Mucosa of gallbladder (tissue), 1 donor: Measurements from ENCODE around the gene ARHGAP22. TPM values are rescaled to one million over a fixed set of nuclear protein-coding genes. Genes with fewer than 3 reads are reported as not detected.
A peak's percentile ranks its signal among the peaks of the same experiment; 100 is the strongest.

ENCODE experiments used
- DNase-seq: peaks from one replicate; pipeline ENCODE4 v3.0.0-alpha.2; 2020; ENCODE audit warnings: low spot score
- total RNA-seq: library from RNA; stranded (reverse); gene quantifications from one replicate; pipeline ENCODE4 v1.2.1, GENCODE V29; 2021
- donor health status: DM: no; HTN: no; CAD: no.

The ARHGAP22 gene
- total RNA-seq, 1 donor from 2014 or later, result 8.8 TPM

DNA sequence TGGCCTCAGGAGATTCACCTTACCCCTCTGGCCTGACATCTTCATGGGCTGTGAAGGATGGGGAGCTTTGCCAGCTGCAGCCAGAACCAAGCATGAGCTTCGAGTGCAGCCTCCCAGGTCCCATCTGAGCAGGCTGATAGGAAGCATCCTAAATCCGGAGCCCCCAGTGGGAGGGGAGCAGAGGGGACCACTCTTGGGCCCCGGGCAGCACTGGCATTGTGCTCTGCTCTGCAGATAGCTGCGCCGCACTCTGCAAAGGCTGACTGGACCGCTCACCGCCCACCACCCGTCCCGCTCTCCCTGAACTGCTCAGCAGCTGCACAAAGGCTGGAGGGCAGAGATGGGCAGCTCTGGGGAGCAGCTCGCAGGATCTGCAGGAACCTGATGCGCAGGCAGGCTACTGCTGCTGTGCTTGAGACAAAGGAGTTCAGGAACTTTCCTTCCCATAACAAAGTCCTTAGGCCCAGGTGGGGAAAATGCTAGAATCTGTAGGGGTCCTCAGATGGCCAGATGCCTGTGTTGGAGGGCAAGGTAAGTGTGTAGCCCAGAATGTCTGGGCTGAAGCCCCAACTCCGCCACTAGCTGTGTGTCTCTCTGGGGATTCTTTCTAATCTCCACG, 51.8 kb downstream of the ARHGAP22 start:
- no peak for DNase-seq

DNA sequence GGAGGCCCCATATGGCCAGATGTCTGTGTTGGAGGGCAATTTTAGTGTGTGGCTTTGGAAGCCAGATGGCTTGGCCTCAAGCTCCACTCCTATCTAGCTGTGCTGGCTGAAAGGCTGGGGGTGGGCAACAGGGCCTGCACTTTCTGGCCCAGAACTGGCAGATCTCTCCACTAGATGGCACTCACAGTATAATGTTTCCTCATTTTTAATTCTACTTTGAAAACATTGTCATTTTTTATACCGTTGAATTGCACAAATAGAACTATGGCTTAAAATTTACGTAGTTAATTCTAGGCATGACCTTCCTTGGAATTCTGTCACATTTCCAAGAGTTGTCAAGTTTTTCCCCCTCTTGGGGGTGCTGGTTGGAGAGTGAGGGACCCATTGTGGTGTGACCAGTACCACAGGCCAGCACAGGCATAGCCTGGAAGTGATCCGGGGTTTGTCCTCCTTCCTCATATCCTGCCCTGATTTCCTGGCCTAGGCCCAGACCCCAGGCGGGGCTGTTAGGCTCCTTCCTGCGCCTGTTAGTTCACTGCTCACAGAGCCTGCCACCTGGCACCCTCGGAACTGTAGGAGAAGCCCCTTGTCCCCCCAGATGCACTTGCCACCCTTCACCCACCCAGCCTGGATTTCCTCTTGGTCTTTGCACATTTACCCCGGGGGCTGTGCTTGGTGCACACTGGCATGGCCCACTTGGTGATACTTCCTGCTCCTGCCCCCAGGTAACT, 52.8 kb downstream of the ARHGAP22 start:
- peak; percentile 42 for DNase-seq

DNA sequence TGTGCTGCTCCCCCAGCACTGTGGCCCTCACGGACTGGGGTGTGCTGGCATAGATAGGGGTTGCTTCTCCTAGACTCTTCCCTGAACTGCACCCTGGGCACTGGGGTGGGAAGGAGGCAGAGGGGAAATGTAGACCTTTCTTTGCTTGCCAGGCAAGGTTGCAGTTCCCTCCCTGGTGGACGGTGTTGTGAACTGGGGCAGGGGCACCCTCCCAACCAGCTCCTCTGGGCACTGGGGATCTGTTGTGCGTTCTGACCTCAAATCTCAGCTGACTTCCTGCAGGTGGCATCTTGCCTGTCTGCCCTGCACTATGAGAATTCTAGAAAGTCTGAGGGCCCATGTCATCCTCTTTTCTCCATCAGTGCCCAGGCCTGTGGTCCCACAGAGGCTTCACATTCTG, 53.9 kb downstream of the ARHGAP22 start:
- no peak for DNase-seq

DNA sequence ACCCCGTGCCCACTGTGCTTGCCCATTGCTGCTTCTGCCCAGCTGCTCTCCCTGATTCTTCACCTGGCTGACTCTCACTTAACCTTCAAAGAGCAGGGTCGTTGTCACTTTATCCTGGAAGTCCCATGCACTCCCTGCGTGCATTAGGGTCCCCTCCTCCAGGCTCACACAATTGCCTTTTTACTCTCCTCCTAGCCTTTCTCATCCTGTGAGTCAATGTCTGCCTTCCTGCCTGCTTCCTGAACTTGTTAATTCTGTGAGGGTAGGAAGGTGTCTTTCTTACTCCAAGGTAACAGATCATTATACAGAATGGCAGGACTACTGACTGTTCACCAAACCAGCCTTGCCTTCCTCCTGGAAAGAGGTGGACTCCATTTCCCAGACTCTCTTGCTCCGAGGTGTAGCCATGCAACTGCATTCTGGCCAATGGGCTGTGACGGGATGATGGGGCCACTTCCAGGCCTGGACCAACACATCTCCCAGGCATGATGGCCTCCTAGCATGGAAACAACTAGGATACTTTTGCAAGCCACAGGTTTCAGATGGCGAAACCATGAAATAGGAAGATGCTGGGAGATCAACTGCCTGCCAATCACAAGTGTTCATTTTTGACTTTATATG, 54.7 kb downstream of the ARHGAP22 start:
- no peak for DNase-seq

DNA sequence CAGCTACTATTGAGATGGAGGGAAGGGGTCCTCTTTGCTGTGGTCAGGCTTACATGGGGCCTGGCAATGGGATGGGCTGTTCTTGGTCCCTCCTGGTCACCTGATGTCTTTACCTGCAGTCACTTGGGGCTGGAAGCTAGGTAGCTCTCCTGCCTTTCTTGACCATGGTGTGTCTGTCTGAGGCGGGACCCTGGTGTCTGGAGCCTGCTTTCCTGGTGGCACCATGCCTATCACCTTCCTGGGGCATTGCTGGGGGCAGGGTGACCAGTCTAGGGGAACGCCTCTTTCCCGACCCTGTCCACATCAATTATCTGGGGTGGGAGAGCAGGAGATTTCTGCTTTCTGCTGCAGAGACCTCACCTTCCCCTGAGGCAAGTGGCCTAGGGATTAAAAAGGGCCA, 55.6 kb downstream of the ARHGAP22 start:
- DNase-seq, result no peak

DNA sequence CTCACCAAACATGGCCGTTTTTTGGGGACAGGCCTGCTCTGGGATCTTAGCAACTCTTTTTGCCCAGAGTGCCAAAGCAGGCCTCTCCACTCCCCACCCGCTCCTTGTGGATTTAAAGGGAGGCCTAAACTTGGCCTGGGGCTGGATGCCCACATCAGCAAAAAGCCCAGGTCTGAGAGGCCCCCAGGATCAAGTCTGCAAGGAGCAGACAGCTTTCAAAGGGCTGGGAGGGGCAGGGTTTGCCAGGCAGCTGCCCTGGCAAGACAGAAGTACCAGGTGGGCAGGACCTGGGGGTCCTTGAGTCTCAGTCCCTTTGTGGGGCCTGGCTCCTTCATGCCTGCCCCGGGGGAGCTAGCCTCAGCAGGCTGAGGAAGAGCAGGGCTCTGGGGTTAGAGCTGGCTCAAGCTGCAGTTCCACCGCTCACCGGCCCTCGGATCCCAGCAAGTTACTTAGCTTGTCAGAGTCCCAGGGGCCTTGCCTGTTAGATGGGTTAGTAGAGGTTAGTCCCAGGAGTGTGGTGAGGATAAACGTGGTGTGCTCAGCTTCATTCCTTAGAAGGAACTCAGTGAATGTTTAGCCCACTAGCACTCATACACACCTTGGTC, 56.2 kb downstream of the ARHGAP22 start:
- DNase-seq, result no peak

DNA sequence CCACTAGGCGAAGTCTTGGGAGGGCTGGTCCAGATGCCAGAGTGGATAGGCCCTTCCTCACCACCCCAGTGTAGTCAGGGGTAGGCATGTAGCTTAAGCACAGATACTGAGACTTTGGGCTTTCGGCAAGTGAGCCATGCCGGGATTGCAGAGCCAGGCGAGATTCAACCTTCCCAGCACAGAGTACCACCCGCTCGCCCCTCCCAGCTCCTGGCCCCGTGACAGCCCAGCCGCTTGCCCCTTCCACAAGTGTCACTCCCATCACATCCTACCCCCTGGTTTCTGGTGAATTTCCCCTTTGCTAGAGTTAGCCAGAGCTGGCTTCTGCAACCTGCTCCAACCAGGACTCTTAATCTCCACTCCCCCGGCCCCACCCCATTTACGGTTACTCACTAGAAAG, 56.9 kb downstream of the ARHGAP22 start:
- DNase-seq, result no peak

DNA sequence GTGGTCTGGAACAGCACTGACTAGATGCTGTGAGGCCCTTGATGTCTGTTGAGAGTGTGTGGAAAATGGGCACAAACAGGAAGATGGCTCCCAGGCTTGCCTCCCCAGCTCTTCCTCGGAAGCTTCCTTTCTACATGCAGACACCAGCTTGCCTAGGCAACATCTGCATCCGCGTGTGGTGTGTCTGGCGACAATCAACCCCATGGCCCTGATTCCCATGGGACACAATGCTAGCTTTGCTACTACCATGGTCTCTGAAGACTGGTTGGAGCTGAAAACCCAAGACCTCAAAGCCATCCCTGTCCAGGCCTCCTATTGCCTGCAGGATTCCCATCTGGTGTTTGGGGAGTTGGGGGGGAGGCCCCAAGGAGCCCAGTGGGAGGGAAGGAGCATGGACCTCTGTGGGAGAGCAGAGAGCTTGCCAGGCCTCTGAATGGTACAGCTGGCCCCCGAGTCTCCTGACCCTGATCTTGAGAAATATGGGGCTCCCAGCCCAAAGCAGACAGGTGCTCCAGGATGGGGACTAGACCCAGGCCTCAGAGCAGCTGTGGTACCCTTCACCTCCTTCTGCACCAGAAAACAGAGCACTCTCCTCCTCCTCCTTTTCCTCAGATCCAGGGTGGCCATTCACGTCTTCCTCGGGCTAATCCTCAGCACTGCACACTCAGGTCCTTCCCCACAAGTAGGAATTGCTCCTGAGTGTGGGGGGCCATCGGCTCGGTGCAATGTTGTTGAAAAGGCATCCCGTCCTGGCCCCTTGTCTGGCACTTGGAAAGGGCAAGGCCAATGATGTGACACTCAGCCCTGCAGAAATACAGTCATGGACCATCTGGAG, 57.6 kb downstream of the ARHGAP22 start:
- DNase-seq, result no peak

DNA sequence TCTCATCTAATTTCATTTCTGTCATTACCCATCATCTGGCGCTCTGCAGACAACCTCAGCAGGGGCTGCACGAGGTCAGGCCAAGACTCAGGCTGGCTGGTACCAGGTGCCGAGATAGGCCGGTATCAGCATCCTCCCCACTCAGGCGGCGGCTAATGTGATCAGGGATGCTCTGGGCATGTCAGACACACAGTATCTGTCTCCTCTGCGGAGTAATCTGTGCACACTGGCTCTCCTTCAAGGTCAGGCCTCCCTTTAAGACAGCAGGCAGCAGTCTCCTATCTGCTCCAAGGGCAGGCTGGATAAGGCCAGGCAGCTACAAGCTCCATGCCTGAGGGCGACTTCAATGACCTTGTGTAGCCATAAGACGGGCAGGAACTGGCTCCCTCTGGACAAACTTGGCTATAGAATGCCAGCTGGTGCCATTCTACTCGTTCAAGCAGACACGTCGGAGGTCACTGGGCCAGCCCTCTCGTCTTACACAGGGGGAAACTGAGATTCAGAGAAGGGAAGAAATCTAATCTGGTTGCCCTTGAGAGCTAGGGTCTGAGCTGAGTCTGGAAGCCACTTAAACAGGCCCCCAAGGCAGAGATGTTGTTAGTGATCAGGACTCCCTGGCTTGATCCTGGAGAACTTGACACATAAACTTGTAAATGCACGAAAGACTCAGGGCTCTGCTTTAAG, 59.3 kb downstream of the ARHGAP22 start:
- DNase-seq, result no peak

DNA sequence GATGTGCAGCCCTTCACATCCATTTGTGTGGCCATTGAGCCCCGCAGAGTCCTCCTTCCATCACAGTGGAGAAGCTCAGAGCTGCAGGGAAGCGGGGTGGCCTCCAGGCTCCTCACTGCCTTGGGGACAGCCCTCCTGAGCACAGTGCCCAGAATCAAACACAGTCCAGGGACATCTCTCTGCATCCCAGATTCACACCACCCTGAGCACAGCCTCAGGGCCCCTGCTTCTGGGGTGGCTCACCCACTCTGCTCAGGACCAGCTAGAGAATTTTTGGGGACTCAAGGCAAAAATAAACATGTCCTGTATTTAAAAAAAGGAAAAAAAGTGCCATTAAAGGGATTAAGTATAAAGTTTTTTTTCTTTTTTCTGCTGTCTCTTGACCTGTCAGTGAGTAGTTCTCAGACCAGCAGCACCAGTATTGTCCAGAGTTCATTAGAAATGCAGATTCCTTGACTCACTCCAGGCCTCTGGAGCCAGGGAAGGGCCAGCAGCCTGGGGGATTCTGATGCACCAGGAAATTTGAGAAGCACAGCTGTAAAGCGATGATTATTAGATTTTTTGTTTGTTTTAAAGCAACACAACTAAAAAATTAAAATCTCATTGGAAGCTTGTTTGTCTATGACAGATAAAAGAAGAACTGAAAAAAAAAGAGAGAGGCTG, 61.6 kb downstream of the ARHGAP22 start:
- no peak for DNase-seq

DNA sequence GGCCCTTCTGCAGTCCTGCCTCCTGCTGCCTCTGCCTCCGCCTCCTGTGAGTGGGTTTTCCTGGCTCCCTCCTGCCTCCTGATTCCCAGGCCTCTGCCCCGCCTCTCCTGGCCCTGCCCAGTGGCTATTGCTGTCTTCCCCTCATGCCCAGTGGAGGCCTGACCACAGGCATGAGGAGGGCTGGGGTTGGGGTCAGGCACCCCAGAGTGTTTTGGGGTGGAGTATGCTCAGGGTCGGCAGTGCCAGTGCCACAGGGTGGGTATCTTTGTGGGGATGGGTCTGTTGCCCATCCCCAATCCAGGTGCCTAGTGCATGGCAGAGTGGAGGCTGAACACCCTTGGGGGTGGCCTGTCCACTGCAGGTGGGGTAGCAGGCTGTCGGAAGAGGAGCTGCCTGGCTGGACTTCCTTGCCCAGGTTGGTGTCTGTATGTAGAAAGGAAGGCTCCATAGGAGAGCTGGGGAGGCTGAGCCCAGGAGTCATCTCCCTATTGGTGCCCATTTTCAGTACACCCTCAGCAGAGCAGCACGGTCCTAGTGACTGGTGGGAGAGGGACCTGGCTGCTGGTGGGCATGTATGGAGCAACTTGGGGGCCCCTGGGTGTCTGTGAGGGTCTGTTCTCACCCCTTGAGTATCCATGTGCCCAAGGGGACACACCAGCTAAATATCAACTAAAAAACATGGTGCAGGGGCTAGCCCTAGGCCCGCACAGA, 62.2 kb downstream of the ARHGAP22 start:
- DNase-seq, result no peak

DNA sequence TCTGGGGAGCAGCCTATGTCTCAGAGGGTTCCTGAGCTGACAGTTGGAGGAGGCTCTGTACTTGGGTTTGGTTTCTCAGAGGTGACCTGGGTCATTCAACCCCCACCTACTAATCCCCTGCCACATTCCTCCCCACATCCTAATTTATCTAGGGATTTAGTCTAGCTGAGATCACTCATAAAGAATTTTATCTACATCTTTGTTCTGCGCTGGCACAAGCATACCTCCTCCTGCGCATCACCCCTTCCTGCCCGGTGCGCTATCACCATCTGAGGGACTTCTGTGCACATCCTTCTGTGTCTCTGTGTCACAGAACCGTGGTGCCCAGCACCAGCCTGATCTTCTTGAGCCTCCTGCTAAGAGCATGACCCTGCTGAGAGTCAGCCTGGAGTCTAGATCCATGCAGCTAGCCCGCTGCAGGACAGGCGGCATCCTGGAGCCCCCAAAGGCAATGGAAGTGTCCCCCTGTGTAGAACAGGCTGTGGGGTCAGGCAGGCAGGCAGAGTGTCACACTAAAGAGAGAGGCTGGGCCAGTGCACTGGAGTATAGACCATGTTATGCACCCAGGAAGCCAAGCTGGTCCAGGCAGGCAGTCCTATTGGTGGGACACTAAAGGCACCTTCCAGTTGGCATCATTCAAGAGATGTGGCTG, 63.6 kb downstream of the ARHGAP22 start:
- no peak for DNase-seq

DNA sequence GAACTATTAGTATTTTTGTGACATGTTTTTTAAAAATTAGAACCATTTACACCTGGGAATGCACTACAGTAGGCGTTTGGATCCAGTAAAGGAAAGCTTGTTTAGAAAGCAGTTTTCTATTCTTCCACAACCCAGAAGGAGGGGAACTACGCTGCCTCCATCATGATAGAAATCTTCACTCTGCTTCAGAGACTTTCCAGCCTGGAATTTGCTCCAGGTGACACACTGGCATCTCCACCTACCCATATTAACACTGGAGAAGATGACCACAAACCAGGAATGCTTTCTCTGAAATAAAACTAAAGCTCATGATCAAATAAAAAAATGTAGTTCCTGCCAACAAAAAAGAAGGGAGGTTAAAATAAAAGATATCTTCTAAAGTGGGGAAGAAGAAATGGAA, 66.3 kb downstream of the ARHGAP22 start:
- DNase-seq, result no peak

DNA sequence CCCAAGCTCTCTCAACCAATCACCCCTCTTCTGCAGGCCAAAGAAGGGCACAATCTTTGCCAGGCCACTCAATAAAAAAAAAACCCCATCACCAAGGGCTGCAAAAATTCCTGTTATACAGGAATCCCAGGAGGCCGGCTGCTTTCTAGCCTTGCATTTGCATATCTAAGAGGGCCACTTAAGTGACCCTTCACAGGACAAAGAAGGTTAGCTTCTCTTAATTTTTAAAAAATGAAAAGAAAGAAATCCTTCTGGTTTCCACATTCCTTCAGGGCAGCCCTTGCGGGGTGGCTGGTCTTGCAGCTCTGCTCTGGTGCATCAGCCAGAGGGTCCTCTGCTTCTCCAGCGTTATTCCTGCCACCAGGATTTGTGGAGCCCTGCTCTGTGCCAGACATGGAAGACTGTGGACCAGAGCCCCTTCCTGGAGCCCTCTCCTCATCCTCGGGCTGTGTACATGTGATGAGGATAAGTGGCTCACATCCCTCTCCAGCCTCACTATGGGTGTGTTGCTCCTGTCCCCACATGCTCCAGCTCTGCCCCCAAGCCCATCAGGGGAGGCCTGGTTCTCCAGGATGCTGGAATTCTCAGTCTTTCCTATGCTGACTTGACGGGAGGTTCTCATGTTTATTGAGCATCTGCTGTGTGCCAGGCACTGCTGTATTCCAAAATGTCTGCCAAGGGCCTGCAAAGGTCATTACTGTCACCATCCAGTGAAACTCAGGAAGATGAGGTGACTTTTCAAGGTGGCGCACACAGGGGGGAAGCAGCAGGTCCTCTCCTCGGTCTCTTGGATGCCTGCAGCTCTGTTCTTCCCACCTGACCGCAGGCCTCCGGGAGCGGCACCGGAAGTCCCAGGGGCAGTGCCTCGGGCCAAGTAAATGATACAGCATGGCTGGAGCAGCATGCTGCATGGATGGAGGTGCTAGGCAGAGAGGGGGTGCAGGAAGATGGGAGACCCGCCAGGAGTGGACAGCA, 67.7 kb downstream of the ARHGAP22 start:
- DNase-seq, result no peak

DNA sequence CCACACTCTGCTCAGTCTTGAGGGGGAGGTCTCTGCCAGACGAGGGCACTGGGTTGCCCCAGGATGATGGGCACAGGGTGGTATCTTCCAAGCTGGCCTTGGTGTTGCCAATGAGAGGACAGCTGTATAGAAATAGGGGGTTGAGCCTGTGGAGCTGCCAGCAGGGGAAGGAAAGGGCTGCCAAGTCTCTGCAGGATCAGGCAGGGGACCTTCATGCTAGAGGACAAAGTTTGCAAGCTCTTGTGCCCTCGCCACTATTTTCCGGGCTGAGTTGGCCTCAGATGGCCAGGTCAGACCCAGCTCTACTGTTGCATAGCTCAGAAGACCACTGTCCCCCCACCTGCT, 68.7 kb downstream of the ARHGAP22 start:
- DNase-seq, result no peak

DNA sequence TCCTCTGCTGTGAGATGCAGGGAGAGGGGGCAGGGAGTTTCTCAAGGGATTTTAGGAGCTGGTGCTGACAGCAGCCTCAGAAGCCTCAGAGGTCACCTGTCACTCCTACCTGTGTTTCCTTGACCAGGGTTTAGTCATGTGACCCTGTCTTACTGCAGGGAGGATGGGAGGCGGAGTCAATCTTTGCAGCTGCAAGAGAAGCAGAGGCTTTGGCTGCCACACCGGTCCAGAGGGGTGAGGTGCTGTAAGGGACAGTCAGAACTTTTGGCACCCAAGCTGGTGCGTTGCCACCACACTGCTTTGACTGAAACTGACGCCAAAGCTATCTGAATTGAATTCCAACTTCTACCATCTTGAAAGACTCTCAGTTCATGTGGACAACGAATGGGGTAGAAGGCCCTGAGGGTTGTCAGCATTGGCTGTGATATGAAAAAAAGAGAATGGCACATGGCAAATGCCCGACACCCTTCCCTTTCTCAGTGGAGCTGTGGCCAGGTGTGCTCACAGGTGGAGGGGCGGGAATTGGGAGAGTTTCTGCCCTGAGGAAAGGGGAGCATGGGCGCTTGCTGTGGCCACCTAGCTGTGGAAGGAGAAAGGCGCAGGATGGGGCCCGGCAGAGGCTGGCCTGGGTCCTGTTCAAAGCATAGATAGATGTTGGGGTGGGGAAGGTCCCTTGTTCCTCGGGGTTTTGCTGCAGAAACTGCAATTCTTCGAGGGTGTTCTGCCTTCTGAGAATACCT, 69.3 kb downstream of the ARHGAP22 start:
- DNase-seq, result no peak

DNA sequence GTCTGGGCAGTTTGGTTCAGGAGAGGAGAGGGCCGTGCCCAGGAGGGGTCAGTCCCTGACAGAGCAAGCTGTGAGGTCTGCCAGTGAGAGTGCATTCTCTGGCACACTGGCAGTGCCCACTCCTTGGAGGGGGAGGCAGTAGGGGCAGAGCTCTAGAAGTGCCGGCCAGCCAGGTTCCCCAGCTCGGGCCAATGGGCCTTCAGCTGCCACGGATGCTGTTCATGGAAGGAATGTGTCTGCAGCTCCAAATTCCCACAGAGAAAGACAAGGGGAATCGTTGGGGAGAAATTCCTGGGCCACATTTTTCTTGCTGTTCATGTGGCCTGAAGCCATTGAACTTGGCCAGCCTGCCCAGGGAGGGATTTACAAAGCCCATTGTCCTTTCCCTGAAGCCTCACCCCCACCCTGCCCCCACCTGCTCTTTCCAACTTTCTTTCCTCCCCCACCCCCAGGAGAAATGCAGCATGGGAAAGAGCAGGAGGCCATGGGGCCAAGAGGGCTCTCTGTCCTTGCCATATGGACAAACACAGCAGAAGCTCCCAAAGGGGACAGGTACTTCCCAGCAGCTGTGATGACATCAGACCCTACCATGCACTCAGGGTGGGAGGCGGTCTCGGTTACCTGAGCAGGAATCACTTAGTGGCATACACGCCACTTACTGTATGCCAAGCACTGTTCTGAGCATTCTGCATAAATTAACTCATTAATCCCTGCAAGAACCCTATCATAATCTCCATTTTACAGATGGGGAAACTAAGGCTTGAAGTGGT, 70.7 kb downstream of the ARHGAP22 start:
- peak; percentile 35 for DNase-seq
